HFFc6 (cell line): Measurements from ENCODE around the gene DCHS1. TPM values are rescaled to one million over a fixed set of nuclear protein-coding genes. Genes with fewer than 3 reads are reported as not detected.

Source experiments
- DNase-seq: peaks from one replicate; pipeline ENCODE4 v3.0.0-alpha.2; 2018
- H3K27ac Mint-ChIP-seq: 2 replicates; pipeline ENCODE4 v1.8.0; 2020; ENCODE audit warnings: mild to moderate bottlenecking, mixed read lengths
- H3K27me3 Mint-ChIP-seq: 2 replicates; pipeline ENCODE4 v1.8.0; 2021; ENCODE audit warnings: mild to moderate bottlenecking, moderate library complexity, mixed read lengths; ENCODE audit not compliant: insufficient read depth
- H3K36me3 Mint-ChIP-seq: 2 replicates; pipeline ENCODE4 v1.8.0; 2021; ENCODE audit warnings: low read depth, mixed read lengths
- H3K4me1 Mint-ChIP-seq: 2 replicates; pipeline ENCODE4 v1.8.0; 2020; ENCODE audit warnings: low read depth, mixed read lengths
- H3K4me3 Mint-ChIP-seq: 2 replicates; pipeline ENCODE4 v1.8.0; 2020; ENCODE audit warnings: mild to moderate bottlenecking, moderate library complexity, mixed read lengths
- H3K9me3 Mint-ChIP-seq: 2 replicates; pipeline ENCODE4 v1.8.0; 2020; ENCODE audit warnings: mild to moderate bottlenecking, mixed read lengths
- total RNA-seq, 6 experiments: library from RNA; stranded (reverse); fragmentation: NEBNext Ultra II Directional; extraction: Animal tissue kit (Norgen Biotek cat#: 25700); gene quantifications; 2 replicates in 1 of 6; 3 replicates in 5 of 6; pipeline ENCODE4 v1.2.3, GENCODE V29; 2021
- TF ChIP-seq, protein P1 (sequence below): fragments of 200-600 bp; sonication (generic); IDR thresholded peaks from 2 replicates; pipeline ENCODE4 v1.5.0; 2021; ENCODE audit warnings: antibody characterized with exemption, mild to moderate bottlenecking

Gene DCHS1
- total RNA-seq, 6 experiments from 2014 or later: 1.4 to 2.8 (median 2.3) TPM

DNA sequence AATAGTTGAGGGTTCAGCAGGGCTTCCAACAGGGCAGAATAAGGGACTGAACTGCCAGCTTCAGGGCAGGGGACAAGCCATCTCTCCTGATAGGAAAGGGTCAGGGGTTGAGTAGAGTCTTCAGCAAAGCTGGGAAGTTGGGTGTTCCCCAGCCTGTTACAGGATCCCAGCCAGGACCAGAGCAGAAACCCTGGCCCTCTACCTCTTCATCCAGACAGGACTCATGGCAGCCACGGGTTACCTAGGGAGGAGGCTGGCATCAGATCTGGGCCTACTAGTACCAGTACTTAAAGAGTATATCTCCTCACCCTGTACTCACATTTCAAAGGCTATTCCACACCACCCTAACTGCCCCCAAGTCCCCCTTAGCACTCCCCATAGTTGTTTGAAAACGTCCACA lies 41.2 kb downstream of the DCHS1 start:
- H3K4me3 Mint-ChIP-seq: no peak overlapping the region
- TF ChIP-seq, protein P1, sequence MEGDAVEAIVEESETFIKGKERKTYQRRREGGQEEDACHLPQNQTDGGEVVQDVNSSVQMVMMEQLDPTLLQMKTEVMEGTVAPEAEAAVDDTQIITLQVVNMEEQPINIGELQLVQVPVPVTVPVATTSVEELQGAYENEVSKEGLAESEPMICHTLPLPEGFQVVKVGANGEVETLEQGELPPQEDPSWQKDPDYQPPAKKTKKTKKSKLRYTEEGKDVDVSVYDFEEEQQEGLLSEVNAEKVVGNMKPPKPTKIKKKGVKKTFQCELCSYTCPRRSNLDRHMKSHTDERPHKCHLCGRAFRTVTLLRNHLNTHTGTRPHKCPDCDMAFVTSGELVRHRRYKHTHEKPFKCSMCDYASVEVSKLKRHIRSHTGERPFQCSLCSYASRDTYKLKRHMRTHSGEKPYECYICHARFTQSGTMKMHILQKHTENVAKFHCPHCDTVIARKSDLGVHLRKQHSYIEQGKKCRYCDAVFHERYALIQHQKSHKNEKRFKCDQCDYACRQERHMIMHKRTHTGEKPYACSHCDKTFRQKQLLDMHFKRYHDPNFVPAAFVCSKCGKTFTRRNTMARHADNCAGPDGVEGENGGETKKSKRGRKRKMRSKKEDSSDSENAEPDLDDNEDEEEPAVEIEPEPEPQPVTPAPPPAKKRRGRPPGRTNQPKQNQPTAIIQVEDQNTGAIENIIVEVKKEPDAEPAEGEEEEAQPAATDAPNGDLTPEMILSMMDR: no peak
- H3K27me3 Mint-ChIP-seq: peaks cover 2% of the 10 kb centered on the region; the same call in 1 of the 2 replicates
- H3K27ac Mint-ChIP-seq: no peak overlapping the region
- H3K9me3 Mint-ChIP-seq: no peaks in the 10 kb centered on the region
- H3K36me3 Mint-ChIP-seq: peaks cover 37% of the 10 kb centered on the region
- H3K4me1 Mint-ChIP-seq: peaks cover 21% of the 10 kb centered on the region
- no peak for DNase-seq

DNA sequence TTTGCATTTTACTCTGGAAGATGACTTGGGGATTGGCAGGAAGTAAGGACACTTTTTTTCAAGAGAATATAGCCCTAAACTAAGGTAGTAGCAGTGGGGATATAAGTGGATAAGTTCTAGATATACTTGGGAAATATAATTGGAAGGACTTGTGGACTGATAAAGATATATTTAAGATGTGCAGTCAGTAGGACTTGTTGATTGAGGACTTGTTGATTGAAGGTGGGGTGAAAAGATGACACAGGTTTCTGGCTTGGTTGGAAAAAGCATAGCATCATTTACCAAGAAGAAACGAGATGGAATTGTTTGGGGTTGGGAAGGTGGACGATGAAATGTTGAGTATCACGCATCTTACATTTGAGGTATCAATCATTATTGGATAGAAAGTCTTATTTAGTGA lies 42.1 kb downstream of the DCHS1 start:
- peaks cover 30% of the 10 kb centered on the region for H3K4me1 Mint-ChIP-seq
- peaks cover 46% of the 10 kb centered on the region for H3K36me3 Mint-ChIP-seq
- no peaks in the 10 kb centered on the region for H3K9me3 Mint-ChIP-seq
- H3K27ac Mint-ChIP-seq: no peak overlapping the region
- no peak for DNase-seq
- H3K27me3 Mint-ChIP-seq: peaks cover 2% of the 10 kb centered on the region
- TF ChIP-seq, protein P1: no peak
- no peak overlapping the region for H3K4me3 Mint-ChIP-seq

DNA sequence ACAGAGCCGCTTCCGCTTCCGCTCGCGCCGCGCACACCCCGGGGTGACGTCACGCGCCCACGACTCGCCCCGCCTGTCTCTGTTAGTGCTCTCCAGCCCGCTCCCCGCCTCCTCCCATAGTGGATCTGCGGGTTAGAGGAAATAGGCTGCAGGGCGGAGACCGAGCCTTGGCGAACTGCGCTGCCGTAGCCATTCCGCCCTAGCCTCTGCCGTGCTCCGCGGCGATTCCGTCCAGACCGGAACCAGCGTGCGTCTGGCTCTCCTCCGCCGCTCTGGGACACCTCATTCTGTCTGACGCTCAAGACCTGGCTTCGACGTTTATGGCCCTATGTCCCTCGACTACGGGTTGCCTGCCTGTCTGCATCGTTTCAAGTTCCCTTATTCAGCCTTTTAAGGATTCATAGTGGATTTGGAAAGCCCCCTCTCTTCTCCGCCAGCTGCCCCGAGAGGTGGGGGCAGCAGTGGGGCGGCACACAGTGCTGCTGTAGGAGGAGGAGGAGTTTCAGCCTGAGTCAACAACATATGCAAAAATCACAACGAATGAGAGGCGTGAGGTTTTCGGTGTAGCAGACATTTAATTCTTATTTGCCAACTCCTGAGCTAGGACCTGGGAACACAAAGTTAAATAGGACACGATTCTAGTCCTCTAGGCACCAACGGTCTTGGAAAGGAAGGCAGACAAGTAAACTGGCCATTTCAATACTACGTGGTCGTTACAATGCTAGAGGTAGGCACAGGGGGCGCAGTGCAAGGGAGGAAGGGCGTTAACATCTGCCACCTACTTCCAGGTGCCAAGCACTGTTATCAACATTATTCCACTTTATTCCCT lies 43.2 kb downstream of the DCHS1 start, which contains the start of gene TAF10:
Gene TAF10, minus strand, starts transcription at position 4 of the 829 bp plus-strand sequence. CDS start 27 bp downstream, outside the sequence.
- Mint-ChIP-seq H3K27ac (no peak within 1 kb of the TSS; the same call in none of the 2 replicates), H3K9me3 (no peaks in the 10 kb centered on the region), H3K27me3 (peaks cover 2% of the 10 kb centered on the region), H3K36me3 (peaks cover 56% of the 10 kb centered on the region), H3K4me1 (peaks cover 41% of the 10 kb centered on the region), H3K4me3 (peak within 1 kb of the TSS; percentile 91; the same call in 1 of the 2 replicates)
- TF ChIP-seq, protein P1: peak; percentile 70
- DNase-seq: peak; percentile 96

DNA sequence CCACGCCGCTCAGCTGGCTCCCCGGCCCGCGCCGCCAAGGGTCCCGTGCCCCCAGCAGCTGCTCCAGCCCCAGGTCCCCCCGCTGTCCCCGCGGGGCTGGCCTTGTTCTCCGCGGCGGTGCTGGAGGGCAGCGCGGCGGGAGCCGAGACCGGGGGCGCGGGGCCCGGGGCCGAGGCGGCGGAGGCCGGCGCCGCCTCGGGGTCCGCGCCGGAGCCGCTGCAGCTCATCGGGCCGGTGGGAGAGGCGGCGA lies 43.7 kb downstream of the DCHS1 start:
- TF ChIP-seq, protein P1: no peak
- peaks cover 2% of the 10 kb centered on the region for H3K27me3 Mint-ChIP-seq
- no peak for DNase-seq
- H3K4me3 Mint-ChIP-seq: peak overlapping the region; percentile 91; the same call in 1 of the 2 replicates
- no peaks in the 10 kb centered on the region for H3K9me3 Mint-ChIP-seq
- peaks cover 58% of the 10 kb centered on the region for H3K36me3 Mint-ChIP-seq
- no peak overlapping the region; the same call in 1 of the 2 replicates for H3K27ac Mint-ChIP-seq
- H3K4me1 Mint-ChIP-seq: peaks cover 45% of the 10 kb centered on the region

DNA sequence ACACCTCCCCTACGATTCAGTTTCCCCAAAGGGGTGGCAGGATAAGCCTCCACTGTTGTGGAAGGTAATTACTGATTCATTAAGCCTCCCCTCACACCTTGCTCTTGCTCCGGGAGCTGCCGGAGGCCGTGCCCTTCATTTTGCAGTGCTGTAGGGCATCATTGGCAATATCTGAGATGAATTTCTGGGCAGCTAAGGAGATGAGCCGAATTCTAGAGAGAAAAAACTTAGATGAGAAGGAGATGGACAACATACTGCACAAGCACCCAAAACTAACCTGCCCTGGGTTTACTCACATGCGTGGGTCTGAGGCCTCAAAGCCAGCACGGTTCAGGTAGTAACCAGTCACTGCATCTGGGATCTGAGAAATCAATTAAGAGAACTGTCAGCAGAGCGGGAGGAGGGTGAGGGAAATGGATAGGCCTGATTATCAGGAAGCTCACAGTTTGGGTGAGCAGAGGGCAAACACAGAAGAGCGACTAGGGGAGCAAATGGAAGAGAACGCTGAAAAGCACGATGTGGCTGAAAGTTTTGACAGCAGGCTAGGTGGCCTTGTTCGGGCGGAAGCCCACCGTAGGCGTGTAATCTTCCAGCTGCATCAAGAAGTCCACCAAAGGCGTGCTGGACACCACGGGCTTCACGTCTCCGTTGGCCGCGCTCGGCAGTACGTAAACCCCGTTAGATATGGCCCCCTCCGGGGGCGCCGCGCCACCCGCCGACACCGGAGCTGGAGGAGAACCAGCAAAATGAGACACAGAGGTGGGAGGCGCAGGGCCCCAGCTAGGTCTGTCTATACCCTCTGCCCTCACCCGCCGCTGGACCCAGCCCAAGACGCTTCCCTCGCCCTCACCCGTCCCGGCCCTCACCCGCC lies 44.3 kb downstream of the DCHS1 start:
- Mint-ChIP-seq H3K27ac (no peak overlapping the region; the same call in none of the 2 replicates), H3K4me1 (peaks cover 45% of the 10 kb centered on the region), H3K4me3 (peak overlapping the region; percentile 91; the same call in 1 of the 2 replicates), H3K36me3 (peaks cover 54% of the 10 kb centered on the region), H3K27me3 (peaks cover 2% of the 10 kb centered on the region), H3K9me3 (no peaks in the 10 kb centered on the region)
- DNase-seq: no peak
- TF ChIP-seq, protein P1: no peak
